HUES48 (cell line): ENCODE results near the gene GPR132.

Experiments
- H3K27ac ChIP-seq: one replicate; pipeline ENCODE4 v1.7.0; 2013; ENCODE audit warnings: low read depth, low read length, inconsistent platforms
- H3K27me3 ChIP-seq: 2 replicates; pipeline ENCODE4 v1.6.1; 2013; ENCODE audit warnings: mild to moderate bottlenecking, low read length; ENCODE audit not compliant: control insufficient read depth, insufficient read depth
- H3K36me3 ChIP-seq: 2 replicates; pipeline ENCODE4 v1.6.1; 2013; ENCODE audit warnings: low read length; ENCODE audit not compliant: control insufficient read depth, insufficient read depth
- H3K4me1 ChIP-seq: 2 replicates; pipeline ENCODE4 v1.6.1; 2013; ENCODE audit warnings: mild to moderate bottlenecking, low read length; ENCODE audit not compliant: control insufficient read depth, insufficient read depth
- H3K4me3 ChIP-seq: 2 replicates; pipeline ENCODE4 v1.5.1; 2013; ENCODE audit warnings: mild to moderate bottlenecking, low read depth, low read length
- H3K9ac ChIP-seq: 2 replicates; pipeline ENCODE4 v1.6.1; 2013; ENCODE audit warnings: mild to moderate bottlenecking, low read depth, low read length, moderate library complexity
- H3K9me3 ChIP-seq: 2 replicates; pipeline ENCODE4 v1.6.1; 2013; ENCODE audit warnings: low read length; ENCODE audit not compliant: control insufficient read depth, insufficient read depth

GPR132 gene

DNA sequence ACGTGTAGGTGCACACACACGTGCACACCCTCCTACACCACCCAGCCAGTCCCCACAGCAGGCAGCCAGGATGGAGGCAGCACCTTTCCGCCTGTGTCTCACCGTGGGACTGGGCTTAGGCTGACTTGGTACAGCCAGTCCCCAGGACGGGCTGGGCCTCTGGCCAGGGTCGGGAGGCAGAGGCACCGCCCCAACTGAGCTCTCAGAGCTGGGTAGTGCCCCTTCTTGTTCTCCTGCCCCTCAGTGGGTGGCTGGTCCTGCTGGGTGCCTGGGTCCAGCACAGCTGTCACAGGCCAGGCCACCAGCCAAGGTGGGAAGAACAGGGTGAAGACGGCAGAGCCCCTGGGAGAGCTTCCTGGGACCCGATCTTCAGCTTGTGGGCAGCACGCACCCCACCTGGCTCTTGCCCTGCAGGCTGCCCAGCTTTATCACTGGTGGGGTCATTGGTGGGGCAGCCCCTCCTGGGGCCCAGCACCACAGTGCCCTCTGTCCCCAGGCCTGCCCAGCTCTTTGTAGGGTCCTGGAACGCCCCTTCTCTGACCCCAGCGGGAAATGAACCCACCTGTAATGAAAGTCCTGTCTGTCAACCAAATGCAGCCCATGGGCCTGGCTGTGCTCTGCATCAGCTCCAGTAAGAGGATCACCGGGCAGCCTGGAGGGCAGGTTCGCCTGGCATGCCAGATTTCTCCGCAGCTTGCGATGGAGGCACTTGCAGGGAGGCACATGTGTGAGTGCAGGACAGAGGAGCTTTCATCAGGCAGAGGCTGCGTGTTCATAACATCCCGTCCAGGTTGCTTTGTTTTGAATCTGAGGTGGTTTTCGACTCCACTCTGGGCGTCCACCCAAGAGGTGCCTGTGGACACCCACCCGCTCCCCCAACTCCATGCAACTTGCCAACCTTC, 59.0 kb downstream of the GPR132 start:
- Histone ChIP-seq H3K9me3 (no peaks in the 10 kb centered on the region), H3K27ac (no peak overlapping the region)

GRCh38 chr14:105005329-105005928, 59.8 kb downstream of the GPR132 start:
- no peaks in the 10 kb centered on the region for H3K9me3 ChIP-seq
- no peak overlapping the region for H3K9ac ChIP-seq
- H3K4me1 ChIP-seq, result no peaks in the 10 kb centered on the region
- no peak overlapping the region for H3K27ac ChIP-seq
- peaks cover 30% of the 10 kb centered on the region for H3K36me3 ChIP-seq
- H3K4me3 ChIP-seq, result no peak overlapping the region
- H3K27me3 ChIP-seq, result no peaks in the 10 kb centered on the region

More for the DNA sequence above, 59.0 kb downstream of the GPR132 start:
- no peak overlapping the region for H3K4me3 ChIP-seq
- no peaks in the 10 kb centered on the region for H3K27me3 ChIP-seq
- H3K36me3 ChIP-seq, result peaks cover 38% of the 10 kb centered on the region
- H3K4me1 ChIP-seq, result no peaks in the 10 kb centered on the region
- no peak overlapping the region for H3K9ac ChIP-seq
